ENCODE measurements around the gene SCN5A. TPM values are rescaled to one million over a fixed set of nuclear protein-coding genes. Genes with fewer than 3 reads are reported as not detected.

Gene SCN5A
- total and polyA plus RNA-seq, 10 donors: 0.02 to 1.2 (median 0.17) TPM; not detected in 3

- Histone ChIP-seq H3K4me1 (peaks cover 0 to 30% (median 23%) of the 10 kb centered on the region in 6 donors), H3K4me3 (no peak overlapping the region), H3K27ac (no peak overlapping the region), H3K27me3 (replicated peaks in 1 of 7) (peaks cover 4 to 90% (median 41%) of the 10 kb centered on the region in 7 donors), H3K9me3 (no peaks in the 10 kb centered on the region), H3K36me3 (no peaks in the 10 kb centered on the region)
- DNase-seq: no peak
- TF ChIP-seq POLR2AphosphoS5 (IDR thresholded peaks at IDR 0.05) (no peak), POLR2A (IDR thresholded peaks at IDR 0.05) (no peak)
- TF ChIP-seq, protein P1, sequence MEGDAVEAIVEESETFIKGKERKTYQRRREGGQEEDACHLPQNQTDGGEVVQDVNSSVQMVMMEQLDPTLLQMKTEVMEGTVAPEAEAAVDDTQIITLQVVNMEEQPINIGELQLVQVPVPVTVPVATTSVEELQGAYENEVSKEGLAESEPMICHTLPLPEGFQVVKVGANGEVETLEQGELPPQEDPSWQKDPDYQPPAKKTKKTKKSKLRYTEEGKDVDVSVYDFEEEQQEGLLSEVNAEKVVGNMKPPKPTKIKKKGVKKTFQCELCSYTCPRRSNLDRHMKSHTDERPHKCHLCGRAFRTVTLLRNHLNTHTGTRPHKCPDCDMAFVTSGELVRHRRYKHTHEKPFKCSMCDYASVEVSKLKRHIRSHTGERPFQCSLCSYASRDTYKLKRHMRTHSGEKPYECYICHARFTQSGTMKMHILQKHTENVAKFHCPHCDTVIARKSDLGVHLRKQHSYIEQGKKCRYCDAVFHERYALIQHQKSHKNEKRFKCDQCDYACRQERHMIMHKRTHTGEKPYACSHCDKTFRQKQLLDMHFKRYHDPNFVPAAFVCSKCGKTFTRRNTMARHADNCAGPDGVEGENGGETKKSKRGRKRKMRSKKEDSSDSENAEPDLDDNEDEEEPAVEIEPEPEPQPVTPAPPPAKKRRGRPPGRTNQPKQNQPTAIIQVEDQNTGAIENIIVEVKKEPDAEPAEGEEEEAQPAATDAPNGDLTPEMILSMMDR (IDR thresholded peaks at IDR 0.05 in 8 of 11, conservative IDR thresholded peaks at IDR 0.05 in 3 of 11): no peak
- intact Hi-C loops (cut with DNase I; ENCODE audit: low total_unique reads): no loop called here
- 88 to 98% (median 95%) methylated on average over 7 of the region's 7 CpGs for WGBS, 5 donors
These were observed 1.3 kb downstream of the SCN5A start for GRCh38 chr3:38648024-38648658.

DNA sequence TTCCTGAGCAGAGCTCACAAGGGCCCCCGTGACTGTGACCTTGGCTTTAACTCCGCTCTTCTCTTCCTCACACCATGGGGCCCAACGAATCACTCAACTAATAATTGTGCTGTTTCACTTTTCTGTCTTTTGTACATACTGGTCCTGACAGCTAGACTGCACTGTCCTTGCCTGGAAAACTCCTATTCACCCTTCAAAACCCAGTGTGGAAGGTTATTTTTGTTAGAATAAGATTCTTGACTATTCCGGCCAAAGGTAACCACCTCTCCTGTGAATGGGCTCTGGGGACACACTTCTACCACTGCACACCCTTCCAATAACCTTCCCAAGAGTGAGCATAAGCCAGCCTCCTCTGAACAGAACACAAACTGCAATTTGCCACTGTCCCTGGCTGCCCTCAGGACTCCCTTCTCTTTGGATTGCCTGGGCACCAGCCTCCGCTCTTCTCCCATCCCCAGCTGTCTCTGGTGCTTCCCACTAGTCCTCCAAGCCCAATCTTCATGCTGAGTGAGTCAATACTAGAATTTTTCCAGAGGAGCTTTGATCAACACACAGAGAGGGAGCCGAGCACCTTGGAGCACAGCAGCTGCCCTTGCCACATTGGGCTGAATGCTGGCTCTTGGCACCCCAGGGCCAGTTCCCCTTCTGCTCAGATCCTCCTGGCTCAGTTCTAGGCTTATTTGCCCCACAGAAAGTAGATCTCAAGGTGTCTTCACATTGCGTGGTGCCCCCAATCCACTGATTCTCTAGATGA, 2.1 kb downstream of the SCN5A start:
- no peak for DNase-seq
- H3K27ac ChIP-seq: no peak overlapping the region
- peaks cover 4 to 93% (median 41%) of the 10 kb centered on the region in 7 donors for H3K27me3 ChIP-seq (replicated peaks in 1 of 7)
- peaks cover 0 to 30% (median 23%) of the 10 kb centered on the region in 6 donors for H3K4me1 ChIP-seq
- H3K9me3 ChIP-seq: no peaks in the 10 kb centered on the region
- intact Hi-C loops (cut with DNase I; ENCODE audit: low total_unique reads): no loop called here
- H3K36me3 ChIP-seq: no peaks in the 10 kb centered on the region
- WGBS, 5 donors: 83 to 94% (median 89%) methylated on average over 7 of the region's 7 CpGs
- TF ChIP-seq POLR2A (IDR thresholded peaks at IDR 0.05): no peak
- H3K4me3 ChIP-seq: no peak overlapping the region

DNA sequence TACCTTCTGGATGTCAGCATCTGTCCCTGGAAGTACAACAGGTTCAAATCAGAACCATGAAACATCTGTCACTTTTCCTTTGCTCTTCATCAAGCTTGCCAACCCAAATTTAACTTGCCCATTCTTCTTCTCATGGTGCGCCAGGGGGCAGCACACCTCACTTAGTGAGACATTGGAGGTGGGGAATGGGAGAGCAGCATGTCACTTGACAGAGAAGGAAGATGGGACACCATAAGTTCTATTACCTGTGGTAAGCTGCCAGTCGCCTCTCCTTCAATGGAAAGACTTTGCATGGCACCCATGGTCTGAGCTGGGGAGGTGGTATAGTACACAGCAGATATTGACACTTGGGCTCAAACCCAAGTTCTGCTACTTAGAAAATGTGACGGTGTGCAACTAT, 2.9 kb downstream of the SCN5A start:
- peak; percentile 31 for DNase-seq
- H3K9me3 ChIP-seq: no peaks in the 10 kb centered on the region
- H3K27ac ChIP-seq: no peak overlapping the region
- H3K4me1 ChIP-seq: peaks cover 0 to 30% (median 23%) of the 10 kb centered on the region in 6 donors
- no peak overlapping the region for H3K4me3 ChIP-seq
- intact Hi-C loops (cut with DNase I; ENCODE audit: low total_unique reads): no loop called here
- H3K27me3 ChIP-seq (replicated peaks in 1 of 7): peaks cover 4 to 93% (median 36%) of the 10 kb centered on the region in 7 donors
- TF ChIP-seq POLR2AphosphoS5 (IDR thresholded peaks at IDR 0.05): no peak
- TF ChIP-seq, protein P1 (IDR thresholded peaks at IDR 0.05 in 8 of 11, conservative IDR thresholded peaks at IDR 0.05 in 3 of 11): peak in 3 of 11 experiments; percentile 16 to 25 (median 20)
- WGBS, 5 donors: 60 to 72% (median 66%) methylated on average over 3 of the region's 3 CpGs
- no peaks in the 10 kb centered on the region for H3K36me3 ChIP-seq

GRCh38 chr3:38646062-38646461, 3.4 kb downstream of the SCN5A start:
- intact Hi-C loops (cut with DNase I; ENCODE audit: low total_unique reads): no loop called here
- Histone ChIP-seq H3K27ac (no peak overlapping the region), H3K36me3 (no peaks in the 10 kb centered on the region), H3K4me1 (peaks cover 0 to 27% (median 19%) of the 10 kb centered on the region in 6 donors), H3K4me3 (no peak overlapping the region), H3K27me3 (replicated peaks in 1 of 7) (peaks cover 4 to 93% (median 32%) of the 10 kb centered on the region in 7 donors), H3K9me3 (no peaks in the 10 kb centered on the region)
- 88 to 93% (median 89%) methylated on average over 4 of the region's 4 CpGs for WGBS, 5 donors
- no peak for TF ChIP-seq POLR2A (IDR thresholded peaks at IDR 0.05)
- no peak for TF ChIP-seq POLR2AphosphoS5 (IDR thresholded peaks at IDR 0.05)
- TF ChIP-seq, protein P1 (IDR thresholded peaks at IDR 0.05 in 8 of 11, conservative IDR thresholded peaks at IDR 0.05 in 3 of 11): no peak
- peak; percentile 22 for DNase-seq
